ENCODE data around the gene PLCD1. TPM values are rescaled to one million over a fixed set of nuclear protein-coding genes. Genes with fewer than 3 reads are reported as not detected.
"Not testable (repeated sequence)": the region's sequence is repeated elsewhere in the genome, so short reads cannot be mapped to it uniquely, and the experiment has no call there.

Gene PLCD1
- total RNA-seq, 2 donors from 2014 or later = 61.8 to 67.1 TPM

- Mint-ChIP-seq H3K4me1 (peaks cover 16% of the 10 kb centered on the region), H3K27me3 (peaks cover 4% of the 10 kb centered on the region), H3K4me3 (no peak overlapping the region), H3K36me3 (ENCODE audit: low read depth) (no peaks in the 10 kb centered on the region), H3K27ac (peak overlapping the region; percentile 37)
- ATAC-seq (no peak), DNase-seq (no peak)
- H3K9me3 ChIP-seq (ENCODE audit: control insufficient read depth, low read length, poor library complexity, severe bottlenecking) = no peaks in the 10 kb centered on the region
Measured at GRCh38 chr3:37988931-37989525, 40.4 kb downstream of the PLCD1 start.

- Mint-ChIP-seq H3K27ac (peak overlapping the region; percentile 37), H3K4me1 (peaks cover 11% of the 10 kb centered on the region)
- H3K9me3 ChIP-seq (ENCODE audit: control insufficient read depth, low read length, poor library complexity, severe bottlenecking); H3K36me3 Mint-ChIP-seq (ENCODE audit: low read depth); H3K4me3 Mint-ChIP-seq; DNase-seq; H3K27me3 Mint-ChIP-seq; ATAC-seq: not testable (repeated sequence)
Measured at GRCh38 chr3:37988376-37988775, 41.1 kb downstream of the PLCD1 start.

GRCh38 chr3:37987751-37988179, 41.7 kb downstream of the PLCD1 start:
- DNase-seq (no peak), ATAC-seq (no peak)
- H3K4me3 Mint-ChIP-seq = no peak overlapping the region
- H3K36me3 Mint-ChIP-seq (ENCODE audit: low read depth) = no peaks in the 10 kb centered on the region
- peak overlapping the region; percentile 37 for H3K27ac Mint-ChIP-seq
- H3K27me3 Mint-ChIP-seq = peaks cover 4% of the 10 kb centered on the region
- H3K9me3 ChIP-seq (ENCODE audit: control insufficient read depth, low read length, poor library complexity, severe bottlenecking) = no peaks in the 10 kb centered on the region
- H3K4me1 Mint-ChIP-seq = peaks cover 11% of the 10 kb centered on the region

- no peaks in the 10 kb centered on the region for H3K36me3 Mint-ChIP-seq (ENCODE audit: low read depth)
- DNase-seq (no peak), ATAC-seq (no peak)
- H3K27me3 Mint-ChIP-seq = peaks cover 4% of the 10 kb centered on the region
- no peak overlapping the region for H3K4me3 Mint-ChIP-seq
- H3K4me1 Mint-ChIP-seq = peaks cover 9% of the 10 kb centered on the region
- H3K9me3 ChIP-seq (ENCODE audit: control insufficient read depth, low read length, poor library complexity, severe bottlenecking) = no peaks in the 10 kb centered on the region
- no peak overlapping the region for H3K27ac Mint-ChIP-seq
Measured at GRCh38 chr3:37987315-37987697, 42.1 kb downstream of the PLCD1 start.

GRCh38 chr3:37986479-37987314, 42.7 kb downstream of the PLCD1 start:
- H3K36me3 Mint-ChIP-seq (ENCODE audit: low read depth) = no peaks in the 10 kb centered on the region
- peaks cover 8% of the 10 kb centered on the region for H3K4me1 Mint-ChIP-seq
- peaks cover 4% of the 10 kb centered on the region for H3K27me3 Mint-ChIP-seq
- no peak overlapping the region for H3K4me3 Mint-ChIP-seq
- H3K27ac Mint-ChIP-seq = no peak overlapping the region
- DNase-seq = no peak
- ATAC-seq = no peak
- no peaks in the 10 kb centered on the region for H3K9me3 ChIP-seq (ENCODE audit: control insufficient read depth, low read length, poor library complexity, severe bottlenecking)

- DNase-seq (no peak), ATAC-seq (no peak)
Measured at GRCh38 chr3:37985637-37986320, 43.7 kb downstream of the PLCD1 start.

GRCh38 chr3:37984596-37984995, 44.8 kb downstream of the PLCD1 start:
- Mint-ChIP-seq H3K4me1 (peaks cover 8% of the 10 kb centered on the region), H3K4me3 (no peak overlapping the region), H3K27ac (no peak overlapping the region), H3K36me3 (ENCODE audit: low read depth) (no peaks in the 10 kb centered on the region), H3K27me3 (peaks cover 4% of the 10 kb centered on the region)
- ATAC-seq = no peak
- H3K9me3 ChIP-seq (ENCODE audit: control insufficient read depth, low read length, poor library complexity, severe bottlenecking) = no peaks in the 10 kb centered on the region
- DNase-seq = no peak

More at GRCh38 chr3:37985637-37986320, 43.7 kb downstream of the PLCD1 start:
- Mint-ChIP-seq H3K27me3 (peaks cover 4% of the 10 kb centered on the region), H3K4me1 (peaks cover 8% of the 10 kb centered on the region), H3K27ac (no peak overlapping the region), H3K4me3 (no peak overlapping the region), H3K36me3 (ENCODE audit: low read depth) (no peaks in the 10 kb centered on the region)
- no peaks in the 10 kb centered on the region for H3K9me3 ChIP-seq (ENCODE audit: control insufficient read depth, low read length, poor library complexity, severe bottlenecking)

GRCh38 chr3:37984051-37984450, 45.4 kb downstream of the PLCD1 start:
- Mint-ChIP-seq H3K27ac (no peak overlapping the region), H3K36me3 (ENCODE audit: low read depth) (no peaks in the 10 kb centered on the region), H3K4me3 (no peak overlapping the region), H3K4me1 (peaks cover 2% of the 10 kb centered on the region), H3K27me3 (peaks cover 4% of the 10 kb centered on the region)
- no peak for ATAC-seq
- no peak for DNase-seq
- no peaks in the 10 kb centered on the region for H3K9me3 ChIP-seq (ENCODE audit: control insufficient read depth, low read length, poor library complexity, severe bottlenecking)

GRCh38 chr3:37982331-37982730, 47.1 kb downstream of the PLCD1 start:
- Mint-ChIP-seq H3K27ac (no peak overlapping the region), H3K4me3 (no peak overlapping the region), H3K4me1 (no peaks in the 10 kb centered on the region), H3K36me3 (ENCODE audit: low read depth) (no peaks in the 10 kb centered on the region), H3K27me3 (peaks cover 4% of the 10 kb centered on the region)
- H3K9me3 ChIP-seq (ENCODE audit: control insufficient read depth, low read length, poor library complexity, severe bottlenecking) = no peaks in the 10 kb centered on the region
- DNase-seq (no peak), ATAC-seq (no peak)

- ATAC-seq = no peak
- no peaks in the 10 kb centered on the region for H3K9me3 ChIP-seq (ENCODE audit: control insufficient read depth, low read length, poor library complexity, severe bottlenecking)
- H3K36me3 Mint-ChIP-seq (ENCODE audit: low read depth) = no peaks in the 10 kb centered on the region
- no peaks in the 10 kb centered on the region for H3K4me1 Mint-ChIP-seq
- no peak overlapping the region for H3K27ac Mint-ChIP-seq
- no peak overlapping the region for H3K4me3 Mint-ChIP-seq
- DNase-seq = no peak
- H3K27me3 Mint-ChIP-seq = peaks cover 4% of the 10 kb centered on the region
Measured at GRCh38 chr3:37981348-37981664, 48.1 kb downstream of the PLCD1 start.

- Mint-ChIP-seq H3K4me1 (no peaks in the 10 kb centered on the region), H3K36me3 (ENCODE audit: low read depth) (no peaks in the 10 kb centered on the region), H3K27me3 (peaks cover 4% of the 10 kb centered on the region), H3K4me3 (no peak overlapping the region), H3K27ac (no peak overlapping the region)
- H3K9me3 ChIP-seq (ENCODE audit: control insufficient read depth, low read length, poor library complexity, severe bottlenecking) = no peaks in the 10 kb centered on the region
- DNase-seq (no peak), ATAC-seq (no peak)
Measured at GRCh38 chr3:37980462-37981347, 48.7 kb downstream of the PLCD1 start.

GRCh38 chr3:37979541-37980461, 49.6 kb downstream of the PLCD1 start:
- no peaks in the 10 kb centered on the region for H3K9me3 ChIP-seq (ENCODE audit: control insufficient read depth, low read length, poor library complexity, severe bottlenecking)
- Mint-ChIP-seq H3K27ac (no peak overlapping the region), H3K27me3 (peaks cover 3% of the 10 kb centered on the region), H3K4me3 (no peak overlapping the region), H3K4me1 (peaks cover 2% of the 10 kb centered on the region), H3K36me3 (ENCODE audit: low read depth) (no peaks in the 10 kb centered on the region)
- DNase-seq = no peak
- no peak for ATAC-seq
